Keratinocyte (primary cell): ENCODE results near the gene ARHGEF16. TPM values are rescaled to one million over a fixed set of nuclear protein-coding genes. Genes with fewer than 3 reads are reported as not detected.

Experiments used
- DNase-seq: peaks from one replicate; pipeline ENCODE4 v3.0.0-alpha.2; 2011; ENCODE audit warnings: low read depth, missing footprints, low spot score
- FAIRE-seq: peaks from 2 replicates; lab custom pipeline; 2011; peaks lifted over from hg19 to GRCh38; lab: Jason Lieb, UNC
- H2AFZ ChIP-seq: 2 replicates; pipeline ENCODE4 v1.6.0; 2012; ENCODE audit warnings: low read length, control low read depth, inconsistent platforms; ENCODE audit not compliant: control insufficient read depth
- H3K27ac ChIP-seq: 2 replicates; pipeline ENCODE4 v1.5.1; 2011; ENCODE audit warnings: low read length; ENCODE audit not compliant: control insufficient read depth, insufficient read depth
- H3K27me3 ChIP-seq: 3 replicates; pipeline ENCODE4 v1.6.0; 2011; ENCODE audit warnings: low read length; ENCODE audit not compliant: control insufficient read depth, insufficient read depth; ENCODE audit errors: extremely low read depth
- H3K36me3 ChIP-seq, 2 experiments: 2 replicates in 1 of 2; 3 replicates in 1 of 2; pipeline ENCODE4 v1.5.1; 2011; ENCODE audit warnings: low read length in 2 of 2, mild to moderate bottlenecking in 1 of 2; ENCODE audit not compliant: control insufficient read depth in 2 of 2, insufficient read depth in 2 of 2; ENCODE audit errors: extremely low read depth in 1 of 2
- H3K4me1 ChIP-seq: 3 replicates; pipeline ENCODE4 v1.5.1; 2011; ENCODE audit warnings: low read length; ENCODE audit not compliant: control insufficient read depth, insufficient read depth; ENCODE audit errors: extremely low read depth
- H3K4me2 ChIP-seq: 3 replicates; pipeline ENCODE4 v1.6.0; 2011; ENCODE audit warnings: low read depth, low read length; ENCODE audit not compliant: control insufficient read depth, insufficient read depth; ENCODE audit errors: extremely low read depth
- H3K4me3 ChIP-seq, 3 experiments: fragments of 200-600 bp in 1 of 3; sonication (generic) in 1 of 3; 2 replicates in 2 of 3; 3 replicates in 1 of 3; pipeline ENCODE4 v1.5.1; 2011 to 2016; ENCODE audit warnings: low read length in 3 of 3, mild to moderate bottlenecking in 3 of 3, control low read depth in 2 of 3, inconsistent platforms in 1 of 3, low read depth in 1 of 3, mixed read lengths in 1 of 3, mixed run types in 1 of 3, moderate library complexity in 1 of 3; ENCODE audit not compliant: control insufficient read depth in 2 of 3, insufficient read depth in 2 of 3; ENCODE audit errors: extremely low read depth in 1 of 3
- H3K79me2 ChIP-seq: 2 replicates; pipeline ENCODE4 v1.6.0; 2012; ENCODE audit warnings: low read length; ENCODE audit not compliant: control insufficient read depth, insufficient read depth
- H3K9ac ChIP-seq: 3 replicates; pipeline ENCODE4 v1.6.0; 2011; ENCODE audit warnings: low read length; ENCODE audit not compliant: control insufficient read depth, insufficient read depth; ENCODE audit errors: extremely low read depth
- H3K9me1 ChIP-seq: 3 replicates; pipeline ENCODE4 v1.6.0; 2011; ENCODE audit warnings: low read length; ENCODE audit not compliant: control insufficient read depth, insufficient read depth; ENCODE audit errors: extremely low read depth
- H3K9me3 ChIP-seq: 2 replicates; pipeline ENCODE4 v1.5.1; 2012; ENCODE audit warnings: low read depth, low read length; ENCODE audit not compliant: control insufficient read depth
- H4K20me1 ChIP-seq: 3 replicates; pipeline ENCODE4 v1.6.0; 2011; ENCODE audit warnings: low read length; ENCODE audit not compliant: control insufficient read depth, insufficient read depth; ENCODE audit errors: extremely low read depth
- CTCF ChIP-seq, 3 experiments: IDR thresholded peaks in 1 of 3; conservative IDR thresholded peaks in 1 of 3; optimal IDR thresholded peaks in 1 of 3; 2 replicates in 2 of 3; 3 replicates in 1 of 3; pipeline versions ENCODE3 to v1.5.1; 2011; ENCODE audit warnings: low read length in 3 of 3, mild to moderate bottlenecking in 3 of 3, moderate library complexity in 2 of 3, control low read depth in 1 of 3, inconsistent platforms in 1 of 3; ENCODE audit not compliant: insufficient read depth in 2 of 3; ENCODE audit errors: extremely low read depth in 1 of 3
- EZH2 ChIP-seq: IDR thresholded peaks from one replicate; pipeline ENCODE4 v1.6.1; 2012; ENCODE audit warnings: inconsistent platforms, mild to moderate bottlenecking, low read length, moderate library complexity
- dilution Hi-C: fragments of 300-500 bp; cut with MboI; formaldehyde crosslinking; loops from one replicate; pipeline ENCODE4 v1.7.0; 2020; ENCODE audit warnings: low sequenced_read_pairs; ENCODE audit not compliant: extremely low pct_ligation_motif_present
- polyA plus RNA-seq, 5 experiments: library from polyadenylated mRNA; depleted of rRNA in 3 of 5; stranded (reverse) in 3 of 5; stranded (forward) in 1 of 5; unstranded in 1 of 5; fragments of >200 nt; gene quantifications; 1 replicate in 1 of 5; 2 replicates in 3 of 5; 3 replicates in 1 of 5; pipeline versions ENCODE4 v1.2.1 to v1.2.3, GENCODE V29; 2011 to 2012; ENCODE audit warnings: missing spikeins in 2 of 5, low read depth in 1 of 5, low replicate concordance in 1 of 5

Gene ARHGEF16
- polyA plus RNA-seq, 1 donor (not counting 4 experiments of a cell fraction or from before 2014, with no cell fraction given), result 6.2 TPM

DNA sequence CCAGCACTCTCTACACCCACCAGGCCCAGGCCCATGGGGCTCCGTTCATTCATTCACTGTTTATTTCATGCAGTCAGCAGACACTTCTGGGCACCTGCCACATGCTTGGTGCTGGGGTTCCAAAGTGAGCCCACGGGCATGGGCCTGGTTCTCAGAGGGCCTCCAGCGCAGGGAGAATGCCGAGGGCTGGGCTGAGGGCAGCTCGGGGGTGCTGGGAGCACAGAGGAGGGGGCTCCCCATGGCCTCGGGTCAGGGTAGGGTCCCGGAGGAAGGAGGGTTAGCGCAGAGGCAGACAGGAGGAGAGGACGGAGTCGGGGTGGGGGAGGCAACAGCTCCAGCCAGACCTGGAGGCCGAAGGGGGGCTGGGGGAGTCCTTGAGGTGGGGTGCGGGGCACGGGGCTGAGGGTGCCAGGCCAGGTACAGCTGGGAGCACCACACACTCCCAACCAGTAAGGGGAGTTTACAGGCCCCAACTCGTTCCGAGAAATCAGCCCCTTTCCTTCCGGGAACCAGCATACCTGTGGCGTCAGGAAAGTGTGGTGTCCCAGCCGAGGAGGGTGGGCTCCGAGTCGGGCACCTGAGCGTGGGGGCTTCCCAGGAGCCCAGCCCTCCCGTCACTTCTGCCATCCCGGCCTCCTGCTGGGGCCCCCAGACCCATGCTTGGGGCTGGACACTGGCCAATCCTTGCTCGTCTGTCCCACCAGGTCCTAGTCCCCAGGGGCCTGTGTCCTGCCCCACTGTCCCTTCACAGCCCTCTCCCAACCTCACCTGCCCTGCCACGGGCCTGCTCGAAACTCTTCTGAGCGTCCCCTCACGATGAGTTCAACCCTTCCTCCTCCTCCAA is 10.8 kb downstream of the ARHGEF16 start:
- no peak overlapping the region for H3K4me3 ChIP-seq
- dilution Hi-C loops, result no loop called here
- peak overlapping the region; percentile 41 for H3K4me2 ChIP-seq
- no peaks in the 10 kb centered on the region for H3K27me3 ChIP-seq
- H3K36me3 ChIP-seq, result no peaks in the 10 kb centered on the region
- H3K9ac ChIP-seq, result peak overlapping the region; percentile 28
- peaks cover 59% of the 10 kb centered on the region for H3K4me1 ChIP-seq
- TF ChIP-seq EZH2, result no peak
- no peak for TF ChIP-seq CTCF (optimal IDR thresholded peaks at IDR 0.05 in 1 of 3, IDR thresholded peaks at IDR 0.05 in 1 of 3, conservative IDR thresholded peaks at IDR 0.05 in 1 of 3; ENCODE audit: extremely low read depth in 1 of 3, insufficient read depth in 2 of 3, low read length in 3 of 3)
- FAIRE-seq, result no peak
- peaks cover 2% of the 10 kb centered on the region for H3K9me1 ChIP-seq
- H2AFZ ChIP-seq, result no peak overlapping the region
- peak overlapping the region; percentile 40 for H3K27ac ChIP-seq
- H3K9me3 ChIP-seq, result no peaks in the 10 kb centered on the region
- DNase-seq, result no peak
- H4K20me1 ChIP-seq, result no peaks in the 10 kb centered on the region
- no peaks in the 10 kb centered on the region for H3K79me2 ChIP-seq

DNA sequence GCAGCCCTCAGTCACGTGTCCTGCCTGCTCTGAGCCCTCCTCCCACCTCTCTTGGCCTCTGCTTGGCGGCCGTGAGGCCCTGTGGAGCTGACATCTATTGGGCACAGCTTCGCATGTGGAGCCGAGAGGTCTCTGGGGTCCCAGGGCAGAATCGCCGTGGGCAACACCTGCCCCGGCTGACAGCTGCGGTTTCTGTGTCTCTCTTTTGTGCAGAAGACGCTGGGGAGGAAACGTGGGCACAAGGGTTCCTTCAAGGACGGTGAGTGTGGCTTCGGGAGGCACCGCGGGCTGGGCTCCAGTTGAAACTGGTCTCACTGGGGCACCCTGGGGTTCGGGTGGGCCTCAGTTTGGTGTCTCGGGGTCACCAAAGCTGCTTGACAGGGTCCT is 11.5 kb downstream of the ARHGEF16 start:
- H3K9ac ChIP-seq, result no peak overlapping the region
- H3K4me3 ChIP-seq, result no peak overlapping the region
- peaks cover 2% of the 10 kb centered on the region for H3K9me1 ChIP-seq
- H3K9me3 ChIP-seq, result no peaks in the 10 kb centered on the region
- dilution Hi-C loops, result no loop called here
- DNase-seq (no peak), FAIRE-seq (no peak)
- H3K4me1 ChIP-seq, result peaks cover 59% of the 10 kb centered on the region
- no peaks in the 10 kb centered on the region for H4K20me1 ChIP-seq
- H3K4me2 ChIP-seq, result peak overlapping the region; percentile 41
- no peaks in the 10 kb centered on the region for H3K79me2 ChIP-seq
- no peak overlapping the region for H2AFZ ChIP-seq
- no peaks in the 10 kb centered on the region for H3K27me3 ChIP-seq
- no peak for TF ChIP-seq CTCF (optimal IDR thresholded peaks at IDR 0.05 in 1 of 3, IDR thresholded peaks at IDR 0.05 in 1 of 3, conservative IDR thresholded peaks at IDR 0.05 in 1 of 3; ENCODE audit: extremely low read depth in 1 of 3, insufficient read depth in 2 of 3, low read length in 3 of 3)
- TF ChIP-seq EZH2, result no peak
- no peaks in the 10 kb centered on the region for H3K36me3 ChIP-seq
- H3K27ac ChIP-seq, result peak overlapping the region; percentile 40
